ENCODE results near the gene CPZ. TPM values are rescaled to one million over a fixed set of nuclear protein-coding genes. Genes with fewer than 3 reads are reported as not detected.

The CPZ gene
- 7.0 and 13.2 TPM in 2 replicates for total RNA-seq (2014; rRNA removed; shearing (Covaris generic))

DNA sequence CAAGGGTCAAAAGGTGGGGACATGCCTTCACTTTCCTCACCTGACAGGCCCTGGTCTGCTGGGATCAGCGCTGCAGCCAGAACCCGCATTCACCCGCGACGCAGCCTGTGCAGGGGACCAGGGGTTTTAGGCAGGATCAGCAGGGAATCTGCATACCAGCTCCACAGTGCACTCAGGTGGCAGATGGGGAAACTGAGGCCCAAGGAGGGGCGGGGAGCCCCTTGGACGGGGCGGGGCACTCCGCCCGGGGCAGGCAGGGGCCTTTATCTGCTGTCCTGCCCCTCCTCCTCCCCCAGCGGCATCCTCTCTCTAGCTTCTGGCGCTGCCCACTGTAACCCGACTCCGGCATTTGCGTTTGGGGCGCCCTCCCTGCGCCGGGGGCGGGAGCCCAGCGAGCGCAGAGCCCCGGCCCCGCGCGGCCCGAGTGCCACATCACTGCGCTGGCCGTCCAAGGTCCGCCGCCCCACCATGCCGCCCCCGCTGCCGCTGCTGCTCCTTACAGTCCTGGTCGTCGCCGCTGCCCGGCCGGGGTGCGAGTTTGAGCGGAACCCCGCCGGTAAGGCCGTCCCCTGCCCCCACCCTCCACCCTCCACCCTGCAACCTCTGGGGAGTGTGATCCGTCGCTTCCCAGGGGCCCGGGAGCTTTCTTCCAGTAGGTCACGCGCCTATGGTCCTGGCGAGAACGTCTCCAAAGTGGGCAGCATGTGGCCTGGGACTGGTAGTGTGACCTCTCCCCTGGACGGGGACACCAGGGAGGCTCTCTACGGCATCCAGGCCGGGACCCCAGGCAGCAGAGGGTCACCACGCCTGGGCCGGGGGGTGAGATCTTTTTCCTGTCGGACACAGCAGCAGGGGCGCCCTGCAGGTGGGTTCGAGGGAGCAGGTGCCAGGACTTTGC lies at the start of gene CPZ:
CPZ (plus strand) TSS at position 400 of the 898 bp plus-strand sequence; CDS start at position 469, 69 bp downstream.
- DNase-seq (ENCODE audit: low read depth): peak; percentile 67

- DNase-seq (ENCODE audit: low read depth): peak; percentile 49
These were observed 49.6 kb upstream of the CPZ start for GRCh38 chr4:8542776-8543525.

GRCh38 chr4:8543623-8544022 lies 48.9 kb upstream of the CPZ start:
- no peak for DNase-seq (ENCODE audit: low read depth)

GRCh38 chr4:8544282-8544681 lies 48.3 kb upstream of the CPZ start:
- no peak for DNase-seq (ENCODE audit: low read depth)

- DNase-seq (ENCODE audit: low read depth): peak; percentile 21
These were observed 47.7 kb upstream of the CPZ start for GRCh38 chr4:8544741-8545438.

GRCh38 chr4:8545439-8545765 lies 47.2 kb upstream of the CPZ start:
- no peak for DNase-seq (ENCODE audit: low read depth)

DNA sequence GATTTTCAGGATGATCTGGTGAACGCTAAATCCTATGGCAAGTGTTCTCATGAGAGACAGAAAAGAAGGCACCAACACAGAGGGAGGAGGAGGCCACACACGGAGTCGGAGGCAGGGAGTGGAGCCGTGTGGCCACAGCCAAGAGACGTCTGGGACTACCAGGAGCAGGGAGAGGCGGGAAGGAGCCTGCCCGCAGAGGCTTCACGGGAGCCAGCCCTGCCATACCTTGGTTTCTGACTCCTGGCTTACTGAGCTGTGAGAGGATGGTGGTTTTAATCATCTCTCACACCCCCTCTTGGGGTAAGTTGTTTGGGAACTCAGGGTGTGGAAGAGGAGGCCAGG lies 45.8 kb upstream of the CPZ start:
- DNase-seq (ENCODE audit: low read depth): no peak

- DNase-seq (ENCODE audit: low read depth): peak; percentile 77
These were observed 45.3 kb upstream of the CPZ start for GRCh38 chr4:8547108-8547911.

DNA sequence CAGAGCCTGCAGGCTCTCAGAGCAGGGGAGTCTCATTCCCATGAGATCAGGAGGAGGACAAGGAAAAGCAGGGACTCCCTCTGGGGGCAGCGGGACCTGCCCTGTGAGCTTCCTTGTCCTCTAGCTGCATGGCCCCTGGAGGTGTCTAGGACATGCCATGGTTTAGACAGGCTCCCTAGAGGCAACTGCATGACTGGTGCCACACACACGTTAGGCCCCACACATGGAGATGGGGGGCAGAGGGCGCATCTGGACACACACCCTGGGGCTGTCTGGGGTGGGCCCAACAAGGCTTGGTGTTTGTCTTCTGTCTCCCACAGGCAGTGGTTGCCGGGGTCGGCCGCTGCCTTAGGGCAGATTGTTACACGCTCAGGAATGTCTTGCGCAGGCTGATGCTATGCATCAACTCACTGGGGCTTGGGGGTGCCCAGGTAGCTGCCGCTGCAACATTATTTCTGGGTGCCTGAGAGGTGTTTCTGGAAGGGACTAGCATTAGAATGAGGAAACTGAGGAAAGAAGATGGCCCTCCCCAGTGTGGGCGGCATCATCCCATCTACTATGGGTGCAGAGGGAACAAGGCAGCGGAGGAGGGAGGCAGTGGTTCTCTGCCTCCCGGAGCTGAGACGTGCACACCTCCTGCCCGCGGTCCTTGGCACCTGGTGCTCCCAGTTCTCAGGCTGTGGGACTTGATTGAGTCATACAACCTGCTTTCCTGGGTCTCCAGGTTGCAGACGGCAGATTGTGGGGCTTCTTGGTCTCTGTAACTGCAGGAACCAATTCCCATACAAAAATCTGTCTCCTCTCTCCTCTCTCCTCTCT lies 44.4 kb upstream of the CPZ start:
- peak; percentile 70 for DNase-seq (ENCODE audit: low read depth)

DNA sequence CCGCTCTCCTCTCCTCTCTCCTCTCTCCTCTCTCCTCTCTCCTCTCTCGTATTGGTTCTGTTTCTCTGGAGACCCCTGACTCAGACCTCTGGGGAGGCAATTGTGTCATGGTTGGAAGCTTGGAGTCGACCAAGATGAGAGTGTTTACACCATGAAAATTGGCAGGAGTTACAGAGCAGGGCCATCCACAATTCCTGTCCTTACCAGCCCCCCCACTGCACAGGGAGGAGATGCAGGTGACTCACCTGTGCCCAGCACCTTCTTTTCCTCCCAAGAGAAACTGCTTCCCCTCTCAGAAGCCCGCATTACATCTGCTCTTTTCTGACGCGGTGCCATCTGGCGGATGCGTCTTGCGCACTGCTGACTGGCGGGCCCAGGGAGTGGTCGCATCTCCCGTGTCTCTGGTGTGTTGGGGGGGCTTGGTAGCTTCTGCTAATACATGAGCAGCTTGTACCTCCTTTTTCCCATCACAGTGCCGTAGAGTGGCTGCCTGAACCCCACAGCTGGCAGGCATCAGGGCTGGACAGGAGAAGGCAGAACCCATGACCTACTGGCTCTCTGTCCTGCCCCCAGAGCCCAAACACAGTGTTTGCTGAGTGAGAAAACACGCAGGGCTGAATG lies 43.7 kb upstream of the CPZ start:
- DNase-seq (ENCODE audit: low read depth): no peak

DNA sequence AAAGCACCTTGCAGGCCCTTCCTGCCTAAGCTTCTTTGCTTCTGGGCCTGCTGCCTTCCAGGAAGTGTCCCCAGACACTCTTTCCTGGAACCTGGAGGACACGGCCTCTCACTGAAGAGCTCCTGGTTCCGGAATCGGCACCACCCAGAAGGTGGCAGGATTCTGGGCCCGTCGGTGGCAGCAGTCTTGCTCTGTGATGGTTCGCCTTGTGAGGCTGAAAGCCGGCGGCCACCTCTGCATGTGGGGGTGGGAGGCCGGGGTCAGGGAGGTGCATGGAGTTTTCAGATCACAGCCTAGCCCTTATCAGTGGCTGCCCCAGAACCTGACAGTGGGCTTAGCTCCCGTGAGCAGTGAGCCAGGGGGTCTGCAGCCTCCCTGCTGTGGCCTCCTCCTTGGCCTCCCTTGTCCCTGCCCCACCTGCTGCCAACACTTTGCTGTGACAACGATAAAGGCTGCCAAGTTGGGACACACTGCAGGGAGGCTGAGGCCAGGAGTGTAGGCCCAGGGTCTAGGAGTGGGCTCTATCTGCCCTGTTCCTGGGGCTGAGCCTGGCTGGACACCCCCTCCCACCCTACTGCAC lies 43.1 kb upstream of the CPZ start:
- no peak for DNase-seq (ENCODE audit: low read depth)

DNA sequence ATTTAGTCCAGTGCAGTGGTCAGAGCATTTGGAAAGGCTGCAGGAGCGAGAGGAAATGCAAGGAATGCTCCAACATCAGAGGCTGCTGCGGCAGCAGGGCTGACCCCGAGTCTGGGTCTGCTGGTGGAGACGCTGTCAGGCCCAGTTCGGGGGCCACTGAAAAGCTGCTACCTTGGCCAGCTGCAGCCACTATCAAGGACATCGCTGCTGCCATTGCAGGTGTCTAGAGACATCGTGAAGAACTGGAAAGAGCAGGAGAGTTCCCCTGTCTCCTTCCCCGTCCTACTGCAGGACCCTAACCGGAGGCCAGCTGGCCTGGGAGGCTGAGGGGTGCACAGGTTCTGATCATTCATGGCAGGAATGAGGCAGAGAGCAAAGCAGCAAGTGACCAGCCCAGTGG lies 41.9 kb upstream of the CPZ start:
- DNase-seq (ENCODE audit: low read depth): no peak

- no peak for DNase-seq (ENCODE audit: low read depth)
These were observed 40.5 kb upstream of the CPZ start for GRCh38 chr4:8552024-8552423.

GRCh38 chr4:8552581-8553205 lies 39.9 kb upstream of the CPZ start:
- DNase-seq (ENCODE audit: low read depth): no peak

- DNase-seq (ENCODE audit: low read depth): no peak
These were observed 39.3 kb upstream of the CPZ start for GRCh38 chr4:8553216-8553615.

DNA sequence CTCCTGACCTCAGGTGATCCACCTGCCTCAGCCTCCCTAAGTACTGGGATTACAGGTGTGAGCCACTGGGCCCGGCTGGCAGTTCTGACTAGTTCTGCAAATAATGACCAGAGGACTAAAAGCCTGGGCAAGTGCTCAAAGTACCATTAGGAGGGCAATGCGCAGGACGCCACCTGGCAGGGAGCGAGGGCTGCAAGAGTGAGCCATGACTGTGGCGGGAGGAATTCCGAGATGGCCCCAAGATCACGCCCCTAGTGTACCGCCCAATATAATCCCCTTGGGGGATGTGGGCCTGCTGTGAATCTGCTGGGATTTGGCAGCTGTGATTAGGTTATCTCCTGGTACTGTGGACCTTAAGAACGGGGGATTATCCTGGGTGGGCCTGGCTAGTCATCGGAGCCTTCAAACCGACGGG lies 38.6 kb upstream of the CPZ start:
- DNase-seq (ENCODE audit: low read depth): no peak

DNA sequence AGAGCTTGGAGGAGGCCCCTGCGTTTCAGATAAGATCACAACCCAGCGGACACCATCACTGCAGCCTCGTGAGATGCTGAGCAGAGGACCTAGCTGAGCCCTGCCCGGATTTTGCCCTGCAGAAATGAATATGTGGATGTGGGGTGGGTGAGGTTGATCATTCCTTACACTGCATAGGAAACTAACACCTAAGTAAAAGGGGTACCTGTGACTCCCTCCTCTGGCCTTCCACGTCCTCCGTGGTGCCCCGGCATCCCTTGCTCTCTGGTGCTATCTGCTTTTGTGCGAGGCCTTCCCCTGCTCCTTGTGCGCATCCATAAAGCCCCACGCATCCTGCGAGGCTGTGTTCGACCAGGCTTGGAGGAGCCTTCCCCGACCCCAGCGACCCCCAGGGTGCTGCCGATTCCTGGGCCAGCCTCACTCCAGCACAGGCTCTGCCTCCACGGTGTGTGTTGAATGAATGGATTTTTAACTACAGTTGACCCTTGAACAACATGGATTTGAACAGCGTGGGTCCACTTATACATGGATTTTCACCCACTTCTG lies 37.9 kb upstream of the CPZ start:
- no peak for DNase-seq (ENCODE audit: low read depth)

- DNase-seq (ENCODE audit: low read depth): no peak
These were observed 36.8 kb upstream of the CPZ start for GRCh38 chr4:8555716-8556115.

Measured in M059J (cell line).